ENCODE results near the gene ADCK2. TPM values are rescaled to one million over a fixed set of nuclear protein-coding genes. Genes with fewer than 3 reads are reported as not detected.
"Not testable (repeated sequence)": the region's sequence is repeated elsewhere in the genome, so short reads cannot be mapped to it uniquely, and the experiment has no call there.

The ADCK2 gene
- total RNA-seq, 2 donors from 2014 or later: 26.5 to 30.6 TPM

- Histone ChIP-seq H3K27ac (no peak overlapping the region), H3K4me3 (no peak overlapping the region), H3K36me3 (no peaks in the 10 kb centered on the region), H3K4me1 (replicated peaks) (peaks cover 3% of the 10 kb centered on the region), H3K9me3 (no peaks in the 10 kb centered on the region), H3K27me3 (replicated peaks; ENCODE audit: insufficient read depth) (no peaks in the 10 kb centered on the region)
- intact Hi-C loops (cut with DNase I): loop anchor here (10.0 kb wide), 1 partner anchor 338 kb away; the partner anchor contains the start of gene MRPS33
- 88% methylated on average over 3 of the region's 3 CpGs for WGBS
- no peak for DNase-seq (ENCODE audit: low spot score)
- no peak for TF ChIP-seq POLR2A (IDR thresholded peaks at IDR 0.05)
- no peak for TF ChIP-seq CTCF (IDR thresholded peaks at IDR 0.05)
- TF ChIP-seq POLR2AphosphoS5 (IDR thresholded peaks at IDR 0.05): no peak
Measured at GRCh38 chr7:140676306-140676705, 3.6 kb downstream of the ADCK2 start.

- H3K27ac ChIP-seq; H3K27me3 ChIP-seq (replicated peaks; ENCODE audit: insufficient read depth); DNase-seq (ENCODE audit: low spot score); H3K4me3 ChIP-seq; H3K36me3 ChIP-seq; H3K4me1 ChIP-seq (replicated peaks); H3K9me3 ChIP-seq: not testable (repeated sequence)
- 95% methylated on average over 11 of the region's 11 CpGs for WGBS
- intact Hi-C loops (cut with DNase I): loop anchor here (10.0 kb wide), 1 partner anchor 338 kb away; the partner anchor contains the start of gene MRPS33
Measured at GRCh38 chr7:140676956-140677355, 4.2 kb downstream of the ADCK2 start.

GRCh38 chr7:140677496-140677895, 4.8 kb downstream of the ADCK2 start:
- Histone ChIP-seq H3K4me3 (no peak overlapping the region), H3K9me3 (no peaks in the 10 kb centered on the region), H3K27ac (no peak overlapping the region), H3K36me3 (no peaks in the 10 kb centered on the region), H3K4me1 (replicated peaks) (peaks cover 3% of the 10 kb centered on the region), H3K27me3 (replicated peaks; ENCODE audit: insufficient read depth) (no peaks in the 10 kb centered on the region)
- 82% methylated on average over 3 of the region's 3 CpGs for WGBS
- no peak for DNase-seq (ENCODE audit: low spot score)
- intact Hi-C loops (cut with DNase I): loop anchor here (10.0 kb wide), 1 partner anchor 337 kb away; the partner anchor contains the start of gene MRPS33
- TF ChIP-seq POLR2A (IDR thresholded peaks at IDR 0.05): no peak
- no peak for TF ChIP-seq POLR2AphosphoS5 (IDR thresholded peaks at IDR 0.05)
- TF ChIP-seq CTCF (IDR thresholded peaks at IDR 0.05): no peak

- Histone ChIP-seq H3K27me3 (replicated peaks; ENCODE audit: insufficient read depth) (no peaks in the 10 kb centered on the region), H3K4me1 (replicated peaks) (peaks cover 3% of the 10 kb centered on the region), H3K27ac (no peak overlapping the region), H3K36me3 (no peaks in the 10 kb centered on the region), H3K9me3 (no peaks in the 10 kb centered on the region), H3K4me3 (no peak overlapping the region)
- intact Hi-C loops (cut with DNase I): loop anchor here (10.0 kb wide), 1 partner anchor 337 kb away; the partner anchor contains the start of gene MRPS33
- no peak for DNase-seq (ENCODE audit: low spot score)
- TF ChIP-seq POLR2AphosphoS5 (IDR thresholded peaks at IDR 0.05): no peak
- no peak for TF ChIP-seq CTCF (IDR thresholded peaks at IDR 0.05)
- TF ChIP-seq POLR2A (IDR thresholded peaks at IDR 0.05): no peak
- WGBS: 92% methylated on average over 20 of the region's 20 CpGs
Measured at GRCh38 chr7:140678081-140678815, 5.5 kb downstream of the ADCK2 start.

GRCh38 chr7:140678816-140679130, 6.0 kb downstream of the ADCK2 start:
- Histone ChIP-seq H3K36me3 (no peaks in the 10 kb centered on the region), H3K9me3 (no peaks in the 10 kb centered on the region), H3K4me1 (replicated peaks) (peaks cover 3% of the 10 kb centered on the region), H3K27ac (no peak overlapping the region), H3K4me3 (no peak overlapping the region), H3K27me3 (replicated peaks; ENCODE audit: insufficient read depth) (no peaks in the 10 kb centered on the region)
- intact Hi-C loops (cut with DNase I): loop anchor here (10.0 kb wide), 1 partner anchor 336 kb away; the partner anchor contains the start of gene MRPS33
- DNase-seq (ENCODE audit: low spot score): no peak
- no peak for TF ChIP-seq POLR2A (IDR thresholded peaks at IDR 0.05)
- WGBS: 97% methylated on average over 7 of the region's 7 CpGs

GRCh38 chr7:140679186-140679585, 6.4 kb downstream of the ADCK2 start:
- no peaks in the 10 kb centered on the region for H3K27me3 ChIP-seq (replicated peaks; ENCODE audit: insufficient read depth)
- intact Hi-C loops (cut with DNase I): loop anchor here (10.0 kb wide), 1 partner anchor 336 kb away; the partner anchor contains the start of gene MRPS33
- H3K9me3 ChIP-seq: no peaks in the 10 kb centered on the region
- H3K4me3 ChIP-seq: no peak overlapping the region
- no peak for DNase-seq (ENCODE audit: low spot score)
- 96% methylated on average over 9 of the region's 9 CpGs for WGBS
- H3K36me3 ChIP-seq: no peaks in the 10 kb centered on the region
- no peaks in the 10 kb centered on the region for H3K4me1 ChIP-seq (replicated peaks)
- no peak for TF ChIP-seq POLR2A (IDR thresholded peaks at IDR 0.05)
- no peak for TF ChIP-seq POLR2AphosphoS5 (IDR thresholded peaks at IDR 0.05)
- no peak for TF ChIP-seq CTCF (IDR thresholded peaks at IDR 0.05)
- no peak overlapping the region for H3K27ac ChIP-seq

Data from prostate gland (tissue), 2 donors.